ENCODE results near the gene MS4A6E.
A peak's percentile ranks its signal among the peaks of the same experiment; 100 is the strongest.

Gene MS4A6E

GRCh38 chr11:60371386-60371785 is 44.3 kb downstream of the MS4A6E start:
- no peak for DNase-seq
- intact Hi-C loops (cut with DNase I), result no loop called here

GRCh38 chr11:60371854-60372253 is 44.8 kb downstream of the MS4A6E start:
- DNase-seq, result no peak
- intact Hi-C loops (cut with DNase I), result no loop called here

GRCh38 chr11:60372767-60373166 is 45.7 kb downstream of the MS4A6E start:
- intact Hi-C loops (cut with DNase I), result no loop called here
- no peak for DNase-seq

- intact Hi-C loops (cut with DNase I), result no loop called here
- DNase-seq, result no peak
Measured at GRCh38 chr11:60375316-60375715, 48.3 kb downstream of the MS4A6E start.

DNA sequence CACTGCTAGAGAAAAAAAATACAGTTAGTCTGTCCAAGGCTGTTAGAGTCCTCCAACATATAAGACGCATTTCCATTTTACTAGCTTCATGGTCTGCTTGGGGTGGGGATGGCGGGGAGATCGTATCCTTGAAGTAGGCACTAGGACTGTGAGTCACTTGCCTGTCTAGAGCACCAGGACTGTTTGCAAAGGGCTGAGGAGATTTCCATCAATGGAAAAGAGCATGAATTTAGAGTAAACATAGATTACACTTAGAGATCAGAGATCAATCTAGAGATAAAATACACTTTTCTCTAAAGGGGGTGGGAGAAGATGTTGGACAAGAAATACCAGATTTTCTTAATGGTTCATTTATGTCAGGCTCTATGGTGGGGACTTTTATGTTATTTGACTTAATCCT is 49.5 kb downstream of the MS4A6E start:
- intact Hi-C loops (cut with DNase I), result no loop called here
- no peak for DNase-seq

DNA sequence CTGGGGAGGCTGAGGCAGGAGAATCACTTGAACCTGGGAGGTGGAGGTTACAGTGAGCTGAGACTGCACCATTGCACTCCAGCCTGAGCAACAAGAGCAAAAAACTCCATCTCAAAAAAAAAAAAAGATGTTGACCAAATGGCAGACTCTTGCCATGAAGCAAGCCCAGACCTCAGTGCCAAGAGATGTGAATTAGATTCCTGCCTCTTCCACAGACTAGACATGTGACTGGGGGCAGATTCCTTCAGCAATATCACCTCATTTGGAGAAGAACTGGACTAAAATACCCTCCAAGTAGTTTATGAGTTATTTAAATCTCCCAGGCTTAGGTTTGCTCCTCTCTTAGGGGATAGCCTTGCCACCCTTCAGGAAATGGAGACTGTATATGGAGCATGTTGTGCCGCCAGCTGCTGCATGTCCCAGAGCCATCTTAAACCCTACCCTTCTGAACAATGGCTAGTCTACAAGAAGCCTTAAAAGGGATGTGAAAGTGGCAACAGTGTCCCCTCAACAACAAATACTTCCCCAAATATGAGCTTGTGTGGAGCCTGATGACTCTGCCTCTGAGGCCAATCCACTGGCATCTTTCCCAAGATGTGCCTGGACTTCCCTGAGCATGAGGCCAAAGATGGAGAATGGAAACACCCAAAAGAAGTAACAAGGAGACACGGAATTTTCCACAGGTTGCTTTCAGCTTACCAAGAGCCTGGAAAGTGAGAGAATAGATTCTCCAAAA is 50.5 kb downstream of the MS4A6E start:
- DNase-seq, result peak in 3 of 10 donors; percentile 17 to 24 (median 18)
- intact Hi-C loops (cut with DNase I), result no loop called here

- intact Hi-C loops (cut with DNase I), result no loop called here
- DNase-seq, result no peak
Measured at GRCh38 chr11:60378354-60378753, 51.3 kb downstream of the MS4A6E start, which contains the start of gene MS4A7. MS4A7 (plus strand) TSS chr11:60378532; CDS start chr11:60383142, 4,610 bp downstream.

DNA sequence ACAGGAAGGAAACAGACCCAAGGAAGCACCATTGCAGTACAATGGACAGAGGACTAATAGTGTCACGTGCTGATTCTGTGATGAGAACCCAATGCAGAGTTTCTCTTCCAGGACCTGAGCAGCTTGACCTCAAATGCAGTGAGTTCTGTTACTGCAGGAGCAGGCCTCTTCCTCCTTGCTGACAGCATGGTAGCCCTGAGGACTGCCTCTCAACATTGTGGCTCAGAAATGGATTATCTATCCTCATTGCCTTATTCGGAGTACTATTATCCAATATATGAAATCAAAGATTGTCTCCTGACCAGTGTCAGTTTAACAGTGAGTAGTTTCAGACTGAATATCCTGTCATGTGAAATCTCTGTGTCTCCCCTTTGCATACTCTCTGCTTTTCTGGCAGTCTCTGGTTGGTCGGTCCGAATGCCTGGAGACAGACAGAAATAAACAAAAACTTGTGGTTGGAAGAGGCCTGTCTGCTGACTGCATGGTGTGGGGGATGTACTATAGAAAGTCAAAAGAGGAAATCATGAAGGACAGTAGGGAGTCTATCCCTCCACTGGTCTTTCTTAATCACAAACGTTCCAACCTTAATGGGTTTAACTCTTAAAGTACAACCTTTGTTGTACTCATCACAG is 62.3 kb downstream of the MS4A6E start:
- no peak for DNase-seq
- intact Hi-C loops (cut with DNase I), result no loop called here

- no peak for DNase-seq
- intact Hi-C loops (cut with DNase I), result no loop called here
Measured at GRCh38 chr11:60390419-60390818, 63.4 kb downstream of the MS4A6E start.

Measured in posterior cingulate gyrus (tissue), 11 donors.